Measurements from ENCODE around the gene NPAS3.

The NPAS3 gene

DNA sequence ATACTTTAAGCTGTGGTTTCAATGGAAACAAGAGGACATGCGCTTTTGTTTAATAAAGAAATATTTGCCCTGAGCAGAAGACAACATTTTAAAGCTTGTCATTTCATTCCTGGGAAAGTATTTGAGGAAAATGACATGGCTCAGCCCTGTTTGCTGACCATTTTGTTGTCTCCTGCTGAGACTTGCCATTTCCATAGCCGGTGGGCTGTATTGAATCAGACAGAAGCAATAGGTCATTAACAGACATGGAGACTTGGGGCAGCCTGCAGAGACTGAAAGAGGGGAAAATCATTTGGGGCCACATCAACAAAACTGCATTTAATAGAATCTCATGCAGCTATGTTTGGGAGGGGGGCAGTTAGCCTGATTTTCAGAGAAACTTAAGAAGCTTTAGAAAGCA, 443.0 kb downstream of the NPAS3 start:
- Histone ChIP-seq H3K9ac (ENCODE audit: low read depth, low read length) (no peak overlapping the region), H3K27ac (ENCODE audit: low read depth, low read length) (0 out of 2 replicates have a peak overlapping the region, but pooled peaks have one; percentile 31), H3K4me1 (ENCODE audit: insufficient read depth, low read length) (peaks cover 13% of the 10 kb centered on the region; the same call in 1 of the 2 replicates), H3K9me3 (ENCODE audit: insufficient read depth, low read depth, low read length) (no peaks in the 10 kb centered on the region), H3K4me3 (ENCODE audit: low read length) (no peak overlapping the region), H3K36me3 (ENCODE audit: insufficient read depth, low read length) (no peaks in the 10 kb centered on the region), H3K27me3 (ENCODE audit: insufficient read depth, low read length) (no peaks in the 10 kb centered on the region)
- WGBS = 58% methylated on average over 2 of the region's 2 CpGs

DNA sequence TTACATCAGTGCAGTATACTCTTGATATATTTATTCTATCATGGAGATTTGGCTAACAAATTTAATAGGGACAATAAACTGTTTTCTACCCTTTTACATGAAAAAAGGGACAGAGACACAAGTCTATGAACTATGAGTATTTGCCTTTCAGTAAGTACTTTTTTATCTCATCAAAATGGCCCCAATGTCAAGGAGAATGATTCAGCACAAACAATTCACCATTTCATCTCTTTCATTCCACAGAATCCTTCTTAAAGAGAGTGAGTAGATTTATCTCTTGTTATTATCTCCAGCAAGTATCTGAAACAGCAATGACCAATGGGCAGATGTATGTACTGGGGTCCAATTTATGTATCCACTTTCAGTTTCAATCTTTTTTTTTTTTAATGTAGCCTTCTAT, 447.5 kb downstream of the NPAS3 start:
- H3K36me3 ChIP-seq (ENCODE audit: insufficient read depth, low read length) = no peaks in the 10 kb centered on the region
- H3K9ac ChIP-seq (ENCODE audit: low read depth, low read length) = no peak overlapping the region
- H3K4me3 ChIP-seq (ENCODE audit: low read length) = no peak overlapping the region
- H3K9me3 ChIP-seq (ENCODE audit: insufficient read depth, low read depth, low read length) = no peaks in the 10 kb centered on the region
- H3K4me1 ChIP-seq (ENCODE audit: insufficient read depth, low read length) = peaks cover 12% of the 10 kb centered on the region; the same call in 1 of the 2 replicates
- no peak overlapping the region for H3K27ac ChIP-seq (ENCODE audit: low read depth, low read length)
- no peaks in the 10 kb centered on the region for H3K27me3 ChIP-seq (ENCODE audit: insufficient read depth, low read length)

DNA sequence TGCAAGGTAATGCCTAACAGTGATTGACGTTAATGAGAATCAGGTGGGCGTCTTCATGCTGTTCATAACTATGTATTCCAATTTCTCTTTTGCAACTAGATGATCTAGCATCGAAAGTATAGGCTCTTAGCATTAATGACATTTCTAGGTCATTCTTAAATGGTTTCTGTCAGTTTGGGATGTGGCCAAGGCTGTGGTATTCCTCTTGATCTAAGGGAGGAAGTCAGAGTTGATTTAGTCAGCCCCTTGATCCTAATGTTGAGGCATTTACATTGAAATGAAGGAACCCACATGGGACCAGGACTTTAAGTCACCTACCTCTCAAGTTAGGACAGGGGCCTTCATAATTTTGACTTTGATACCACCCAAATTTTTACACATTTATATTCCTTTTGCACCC, 448.1 kb downstream of the NPAS3 start:
- Histone ChIP-seq H3K27ac (ENCODE audit: low read depth, low read length) (no peak overlapping the region), H3K9me3 (ENCODE audit: insufficient read depth, low read depth, low read length) (no peaks in the 10 kb centered on the region), H3K4me3 (ENCODE audit: low read length) (no peak overlapping the region), H3K27me3 (ENCODE audit: insufficient read depth, low read length) (no peaks in the 10 kb centered on the region), H3K4me1 (ENCODE audit: insufficient read depth, low read length) (peaks cover 6% of the 10 kb centered on the region; the same call in 1 of the 2 replicates), H3K9ac (ENCODE audit: low read depth, low read length) (no peak overlapping the region), H3K36me3 (ENCODE audit: insufficient read depth, low read length) (no peaks in the 10 kb centered on the region)
- 91% methylated on average over 3 of the region's 3 CpGs for WGBS

DNA sequence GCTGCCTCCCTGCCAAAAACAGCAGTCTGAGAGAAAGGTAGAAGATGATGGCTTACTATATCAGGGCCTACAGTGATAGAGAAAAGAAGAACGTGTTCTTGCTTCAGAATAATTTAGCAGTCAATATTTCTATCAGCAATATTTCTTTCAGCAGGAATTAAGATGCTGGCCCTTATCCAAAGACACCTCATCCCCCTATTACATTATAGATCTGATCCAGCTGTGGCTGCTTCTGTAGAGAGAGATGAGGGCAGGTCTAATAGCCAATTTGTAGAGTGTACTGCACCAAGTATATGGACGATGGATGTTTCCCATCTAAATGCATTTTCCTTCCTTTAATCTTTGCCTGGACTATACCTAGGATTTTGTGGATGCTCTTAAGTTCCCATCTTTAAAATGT, 451.7 kb downstream of the NPAS3 start:
- Histone ChIP-seq H3K9ac (ENCODE audit: low read depth, low read length) (no peak overlapping the region), H3K4me3 (ENCODE audit: low read length) (no peak overlapping the region), H3K27ac (ENCODE audit: low read depth, low read length) (no peak overlapping the region), H3K36me3 (ENCODE audit: insufficient read depth, low read length) (no peaks in the 10 kb centered on the region), H3K4me1 (ENCODE audit: insufficient read depth, low read length) (no peaks in the 10 kb centered on the region), H3K9me3 (ENCODE audit: insufficient read depth, low read depth, low read length) (no peaks in the 10 kb centered on the region), H3K27me3 (ENCODE audit: insufficient read depth, low read length) (no peaks in the 10 kb centered on the region)
- 82% methylated on average over 2 of the region's 2 CpGs for WGBS

DNA sequence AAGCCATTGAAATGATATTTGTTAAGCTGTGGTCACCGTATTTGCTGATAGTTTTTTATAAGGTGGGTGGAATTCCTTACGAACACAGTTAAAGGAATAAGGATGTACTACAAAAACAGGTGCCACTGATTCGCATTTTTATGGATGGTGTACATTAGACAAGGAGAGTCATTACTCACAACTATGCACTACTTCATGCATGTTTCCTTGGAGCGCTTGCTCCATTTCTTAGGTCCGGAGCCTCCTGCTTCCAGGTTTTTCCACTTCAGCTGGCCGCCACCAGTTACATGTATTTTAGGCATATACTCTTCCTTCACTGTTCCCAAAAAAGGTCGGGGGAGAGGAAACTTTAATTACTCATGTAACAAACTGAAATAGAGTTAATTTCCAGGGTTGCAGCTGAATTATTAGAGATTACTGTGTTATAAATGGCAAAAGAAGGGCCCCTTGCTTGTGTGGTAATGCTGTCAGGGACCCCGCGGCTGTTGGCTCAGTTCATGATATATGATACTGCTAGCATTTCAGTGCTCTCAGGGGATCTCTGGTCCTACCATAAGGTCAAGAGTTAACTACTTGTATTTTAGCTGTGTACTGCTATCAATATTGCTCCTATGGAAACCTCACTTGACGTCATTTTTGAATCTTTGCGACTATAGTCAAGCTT, 454.7 kb downstream of the NPAS3 start:
- Histone ChIP-seq H3K36me3 (ENCODE audit: insufficient read depth, low read length) (no peaks in the 10 kb centered on the region), H3K27me3 (ENCODE audit: insufficient read depth, low read length) (no peaks in the 10 kb centered on the region), H3K4me1 (ENCODE audit: insufficient read depth, low read length) (no peaks in the 10 kb centered on the region), H3K9ac (ENCODE audit: low read depth, low read length) (no peak overlapping the region), H3K27ac (ENCODE audit: low read depth, low read length) (no peak overlapping the region), H3K4me3 (ENCODE audit: low read length) (no peak overlapping the region), H3K9me3 (ENCODE audit: insufficient read depth, low read depth, low read length) (no peaks in the 10 kb centered on the region)
- WGBS = 96% methylated on average over 11 of the region's 11 CpGs

DNA sequence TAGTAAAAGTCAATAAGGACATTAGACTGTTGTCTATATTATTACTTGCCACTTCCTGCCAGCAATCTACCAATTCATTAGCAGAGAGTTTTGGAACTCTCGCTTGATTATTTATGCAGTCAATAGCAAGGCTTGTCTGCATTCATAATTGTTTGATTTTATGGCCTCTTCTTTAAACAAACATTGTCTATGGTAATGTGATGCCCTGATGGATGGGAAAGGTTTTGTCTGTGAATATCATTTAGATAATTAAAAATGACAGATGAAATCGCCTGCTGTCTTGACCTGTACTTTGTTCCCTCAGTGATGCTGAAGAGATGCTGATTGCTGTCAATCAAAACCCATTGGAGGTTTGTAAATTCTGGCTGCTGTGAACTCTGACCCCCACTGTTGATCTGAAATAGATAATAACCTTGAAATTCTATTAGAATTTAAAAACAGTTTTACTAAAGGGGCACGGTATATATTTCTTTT, 455.3 kb downstream of the NPAS3 start:
- Histone ChIP-seq H3K36me3 (ENCODE audit: insufficient read depth, low read length) (no peaks in the 10 kb centered on the region), H3K9ac (ENCODE audit: low read depth, low read length) (no peak overlapping the region), H3K9me3 (ENCODE audit: insufficient read depth, low read depth, low read length) (no peaks in the 10 kb centered on the region), H3K4me1 (ENCODE audit: insufficient read depth, low read length) (no peaks in the 10 kb centered on the region), H3K27ac (ENCODE audit: low read depth, low read length) (no peak overlapping the region), H3K4me3 (ENCODE audit: low read length) (no peak overlapping the region), H3K27me3 (ENCODE audit: insufficient read depth, low read length) (no peaks in the 10 kb centered on the region)
- WGBS = 88% methylated on average over 3 of the region's 3 CpGs

DNA sequence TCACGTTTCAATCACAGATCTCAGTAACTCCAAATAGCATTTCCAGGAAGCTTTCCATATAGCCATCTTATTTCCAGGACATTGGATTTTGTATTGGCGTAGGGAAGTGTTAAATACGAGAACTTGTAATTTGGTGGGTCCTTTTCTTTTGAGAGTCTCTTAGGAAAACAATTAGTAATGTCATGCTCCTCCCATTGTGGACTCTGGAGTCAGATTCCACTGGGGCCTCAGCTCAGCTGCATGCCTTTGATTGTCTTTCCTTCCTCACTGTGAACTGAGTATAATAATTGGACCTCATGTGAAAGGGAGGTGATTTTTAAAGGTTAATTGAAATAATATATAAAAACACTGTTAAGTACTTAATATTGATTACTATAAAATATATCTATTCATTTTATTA, 462.6 kb downstream of the NPAS3 start:
- Histone ChIP-seq H3K27ac (ENCODE audit: low read depth, low read length) (no peak overlapping the region), H3K9me3 (ENCODE audit: insufficient read depth, low read depth, low read length) (peaks cover 53% of the 10 kb centered on the region), H3K36me3 (ENCODE audit: insufficient read depth, low read length) (no peaks in the 10 kb centered on the region), H3K4me3 (ENCODE audit: low read length) (no peak overlapping the region), H3K4me1 (ENCODE audit: insufficient read depth, low read length) (no peaks in the 10 kb centered on the region), H3K9ac (ENCODE audit: low read depth, low read length) (no peak overlapping the region), H3K27me3 (ENCODE audit: insufficient read depth, low read length) (no peaks in the 10 kb centered on the region)
- 89% methylated on average over 3 of the region's 3 CpGs for WGBS

DNA sequence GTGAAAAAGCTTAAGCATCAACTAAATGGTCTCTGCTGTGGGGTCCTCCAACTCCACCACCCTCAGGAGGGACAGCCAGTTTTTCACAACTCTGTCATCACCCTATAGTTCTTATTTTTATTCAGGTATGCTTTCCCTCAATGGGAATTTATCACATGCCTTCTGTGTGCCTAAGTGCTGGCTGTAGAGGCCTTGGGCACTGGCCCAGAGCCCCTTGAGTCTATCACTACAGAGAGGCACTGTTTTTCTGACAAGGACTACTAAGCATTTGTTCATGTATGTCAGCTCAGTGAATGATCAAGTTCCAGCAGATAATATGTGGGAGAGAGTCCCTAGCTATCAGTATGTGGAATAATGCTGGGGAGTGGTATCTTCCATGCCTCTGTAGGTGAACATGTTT, 463.9 kb downstream of the NPAS3 start:
- peaks cover 65% of the 10 kb centered on the region for H3K9me3 ChIP-seq (ENCODE audit: insufficient read depth, low read depth, low read length)
- no peaks in the 10 kb centered on the region for H3K27me3 ChIP-seq (ENCODE audit: insufficient read depth, low read length)
- no peak overlapping the region for H3K27ac ChIP-seq (ENCODE audit: low read depth, low read length)
- H3K9ac ChIP-seq (ENCODE audit: low read depth, low read length) = no peak overlapping the region
- H3K4me3 ChIP-seq (ENCODE audit: low read length) = no peak overlapping the region
- H3K4me1 ChIP-seq (ENCODE audit: insufficient read depth, low read length) = no peaks in the 10 kb centered on the region
- no peaks in the 10 kb centered on the region for H3K36me3 ChIP-seq (ENCODE audit: insufficient read depth, low read length)

DNA sequence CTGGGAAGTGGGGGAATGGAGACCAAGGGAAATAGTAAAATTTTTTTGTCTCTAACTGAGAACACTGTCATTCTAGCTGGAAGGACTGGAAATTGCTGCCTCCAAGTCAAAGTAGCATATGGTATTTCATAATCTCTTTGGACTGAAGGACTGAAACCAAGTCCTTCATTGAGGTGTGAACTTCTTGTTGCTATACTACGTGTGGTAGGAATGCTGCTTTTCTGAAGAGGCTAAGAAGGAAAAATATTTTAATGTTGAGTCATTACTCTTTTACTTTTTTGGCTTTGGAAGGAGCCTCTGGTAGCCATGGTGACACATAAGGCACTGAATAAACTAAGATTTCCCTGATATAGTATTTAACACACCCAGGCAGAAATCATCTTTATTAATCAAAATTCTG, 465.4 kb downstream of the NPAS3 start:
- H3K27me3 ChIP-seq (ENCODE audit: insufficient read depth, low read length) = no peaks in the 10 kb centered on the region
- 81% methylated on average over 1 of the region's 1 CpG for WGBS

DNA sequence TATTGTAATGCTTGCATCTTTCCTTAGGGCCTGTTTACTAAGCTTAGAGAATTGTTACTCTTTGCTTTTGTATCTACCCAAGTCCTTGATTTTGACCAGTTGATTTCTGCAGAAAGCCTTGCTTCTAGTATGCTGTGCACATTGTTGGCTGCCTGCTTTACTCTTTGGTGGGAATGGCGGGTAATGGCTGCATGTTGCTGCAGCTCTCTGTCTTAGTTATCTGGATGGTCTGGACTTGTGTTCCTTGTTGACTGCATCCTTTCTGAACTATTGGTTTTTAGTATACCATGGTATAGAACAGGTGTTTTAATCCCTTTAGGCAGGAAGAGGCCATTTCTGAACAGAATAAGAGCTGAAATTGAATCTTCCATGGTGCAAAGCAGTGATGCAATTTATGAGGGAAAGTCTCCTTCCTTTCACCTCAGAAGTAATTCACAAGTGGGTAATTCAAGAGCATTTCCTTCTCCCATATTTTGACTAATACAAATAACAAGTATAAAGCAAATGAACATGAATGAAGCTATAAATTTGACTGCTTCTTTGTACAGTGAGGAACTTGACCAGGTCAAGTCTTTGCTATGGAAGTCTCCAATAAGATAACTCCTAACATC, 466.4 kb downstream of the NPAS3 start:
- Histone ChIP-seq H3K9ac (ENCODE audit: low read depth, low read length) (no peak overlapping the region), H3K4me3 (ENCODE audit: low read length) (peak overlapping the region; percentile 12; the same call in 1 of the 2 replicates), H3K4me1 (ENCODE audit: insufficient read depth, low read length) (no peaks in the 10 kb centered on the region), H3K9me3 (ENCODE audit: insufficient read depth, low read depth, low read length) (peaks cover 81% of the 10 kb centered on the region), H3K27ac (ENCODE audit: low read depth, low read length) (no peak overlapping the region), H3K27me3 (ENCODE audit: insufficient read depth, low read length) (no peaks in the 10 kb centered on the region), H3K36me3 (ENCODE audit: insufficient read depth, low read length) (no peaks in the 10 kb centered on the region)
- 71% methylated on average over 1 of the region's 1 CpG for WGBS

More for the DNA sequence above, 465.4 kb downstream of the NPAS3 start:
- Histone ChIP-seq H3K36me3 (ENCODE audit: insufficient read depth, low read length) (no peaks in the 10 kb centered on the region), H3K4me3 (ENCODE audit: low read length) (no peak overlapping the region), H3K27ac (ENCODE audit: low read depth, low read length) (no peak overlapping the region), H3K4me1 (ENCODE audit: insufficient read depth, low read length) (no peaks in the 10 kb centered on the region), H3K9ac (ENCODE audit: low read depth, low read length) (no peak overlapping the region), H3K9me3 (ENCODE audit: insufficient read depth, low read depth, low read length) (peaks cover 79% of the 10 kb centered on the region)

DNA sequence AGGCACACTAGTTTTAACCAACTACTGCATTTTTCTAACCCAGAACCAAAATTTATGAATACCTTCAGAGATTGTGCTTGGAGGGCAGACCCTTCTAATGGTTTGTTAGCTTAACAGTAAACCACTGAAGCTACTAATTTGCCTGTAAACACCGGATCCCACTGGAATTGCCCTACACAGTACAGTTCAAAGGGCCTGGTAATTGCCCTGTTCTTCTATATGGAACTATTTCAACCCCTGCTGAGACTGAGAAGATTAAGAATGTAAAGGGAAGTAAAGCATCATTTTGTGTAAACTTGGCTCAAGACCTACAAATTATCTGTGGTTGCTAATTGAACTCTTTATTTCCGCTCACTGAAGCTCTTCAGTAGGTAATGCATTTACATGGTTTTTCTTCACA, 468.1 kb downstream of the NPAS3 start:
- WGBS = 96% methylated on average over 2 of the region's 2 CpGs
- H3K4me1 ChIP-seq (ENCODE audit: insufficient read depth, low read length) = no peaks in the 10 kb centered on the region
- H3K36me3 ChIP-seq (ENCODE audit: insufficient read depth, low read length) = no peaks in the 10 kb centered on the region
- no peak overlapping the region for H3K9ac ChIP-seq (ENCODE audit: low read depth, low read length)
- H3K27me3 ChIP-seq (ENCODE audit: insufficient read depth, low read length) = no peaks in the 10 kb centered on the region
- H3K27ac ChIP-seq (ENCODE audit: low read depth, low read length) = no peak overlapping the region
- peaks cover 73% of the 10 kb centered on the region for H3K9me3 ChIP-seq (ENCODE audit: insufficient read depth, low read depth, low read length)
- H3K4me3 ChIP-seq (ENCODE audit: low read length) = no peak overlapping the region

Data from HUES64 (cell line).